SK-N-SH treated with all-trans-retinoic acid at 6 μM for 48 hours (cell line): ENCODE measurements around the gene NUTM2A.
"Not testable (repeated sequence)": the region's sequence is repeated elsewhere in the genome, so short reads cannot be mapped to it uniquely, and the experiment has no call there.

Experiments used
- ARNTL ChIP-seq: fragments of 450-650 bp; formaldehyde crosslinking; IDR thresholded peaks from 2 replicates; pipeline ENCODE4 v1.5.0; 2020; ENCODE audit warnings: low read depth, mild to moderate bottlenecking, moderate library complexity, borderline replicate concordance
- CREB5 ChIP-seq: fragments of 250-450 bp; sonication (Bioruptor Pico); IDR thresholded peaks from 2 replicates; pipeline ENCODE4 v1.5.1; 2020; ENCODE audit warnings: low read depth, mild to moderate bottlenecking, moderate library complexity
- ESRRG ChIP-seq: fragments of 250-450 bp; sonication (Bioruptor Pico); IDR thresholded peaks from 2 replicates; pipeline ENCODE4 v1.6.1; 2021; ENCODE audit warnings: mild to moderate bottlenecking
- ISL1 ChIP-seq: fragments of 250-450 bp; sonication (Bioruptor Pico); IDR thresholded peaks from 2 replicates; pipeline ENCODE4 v2.1.2; 2022; ENCODE audit warnings: mild to moderate bottlenecking, moderate library complexity
- OSR1 ChIP-seq: fragments of 250-450 bp; sonication (Bioruptor Pico); IDR thresholded peaks from 2 replicates; pipeline ENCODE4 v1.8.0; 2022; ENCODE audit warnings: moderate library complexity, mild to moderate bottlenecking, inconsistent platforms
- PATZ1 ChIP-seq: fragments of 250-450 bp; sonication (Bioruptor Pico); IDR thresholded peaks from 2 replicates; pipeline ENCODE4 v1.8.0; 2020; ENCODE audit warnings: mild to moderate bottlenecking, moderate library complexity, borderline replicate concordance
- TCF4 ChIP-seq: fragments of 250-450 bp; sonication (Bioruptor Pico); IDR thresholded peaks from 2 replicates; pipeline ENCODE4 v1.8.0; 2021; ENCODE audit warnings: mild to moderate bottlenecking, moderate library complexity, borderline replicate concordance
- TOX ChIP-seq: fragments of 250-450 bp; sonication (Bioruptor Pico); IDR thresholded peaks from 2 replicates; pipeline ENCODE4 v1.8.0; 2021; ENCODE audit warnings: mild to moderate bottlenecking, moderate library complexity, borderline replicate concordance
- TSHZ2 ChIP-seq: fragments of 250-450 bp; sonication (Bioruptor Pico); IDR thresholded peaks from 2 replicates; pipeline ENCODE4 v1.5.0; 2020; ENCODE audit warnings: mild to moderate bottlenecking, moderate library complexity
- ZC3H10 ChIP-seq: fragments of 250-450 bp; sonication (Bioruptor Pico); IDR thresholded peaks from 2 replicates; pipeline ENCODE4 v1.5.1; 2021; ENCODE audit warnings: mild to moderate bottlenecking, moderate library complexity
- ZFP3 ChIP-seq: fragments of 250-450 bp; sonication (Bioruptor Pico); IDR thresholded peaks from 2 replicates; pipeline ENCODE4 v1.5.0; 2020; ENCODE audit warnings: mild to moderate bottlenecking, moderate library complexity
- ZNF8 ChIP-seq: fragments of 450-650 bp; formaldehyde crosslinking; IDR thresholded peaks from 2 replicates; pipeline ENCODE4 v1.5.0; 2020; ENCODE audit warnings: mild to moderate bottlenecking, moderate library complexity

GRCh38 chr10:87200924-87201323, 24.3 kb upstream of the NUTM2A start:
- TF ChIP-seq ZC3H10; TCF4 (CRISPR knock-in tag); TOX (CRISPR knock-in tag); ARNTL (CRISPR knock-in tag); ESRRG (CRISPR knock-in tag); ZNF8 (CRISPR knock-in tag); ZFP3 (CRISPR knock-in tag); ISL1 (CRISPR knock-in tag); TSHZ2 (CRISPR knock-in tag); CREB5 (CRISPR knock-in tag); PATZ1 (CRISPR knock-in tag); OSR1: not testable (repeated sequence)
